HEK293 (cell line): Measurements from ENCODE around the gene ERAP2.

Experiments used
- CTCF ChIP-seq: fragments of 450-650 bp; formaldehyde crosslinking; IDR thresholded peaks from 2 replicates; pipeline ENCODE4 v1.5.1; 2016; ENCODE audit warnings: missing biosample characterization, missing genetic modification characterization
- HIC1 ChIP-seq: fragments of 450-650 bp; formaldehyde crosslinking; IDR thresholded peaks from 2 replicates; pipeline ENCODE4 v1.5.1; 2016; ENCODE audit warnings: missing biosample characterization, missing genetic modification characterization
- HOXA7 ChIP-seq: sonication (generic); formaldehyde crosslinking; IDR thresholded peaks from 2 replicates; pipeline ENCODE4 v1.8.1; 2022; ENCODE audit warnings: missing genetic modification reagents, borderline replicate concordance
- INSM2 ChIP-seq: fragments of 450-650 bp; formaldehyde crosslinking; IDR thresholded peaks from 2 replicates; pipeline ENCODE4 v1.5.1; 2016; ENCODE audit warnings: missing biosample characterization, missing genetic modification characterization
- KLF9 ChIP-seq: fragments of 450-650 bp; formaldehyde crosslinking; IDR thresholded peaks from 2 replicates; pipeline ENCODE4 v1.5.1; 2016; ENCODE audit warnings: missing biosample characterization, missing genetic modification characterization, low read depth
- OSR2 ChIP-seq: fragments of 450-650 bp; formaldehyde crosslinking; IDR thresholded peaks from 2 replicates; pipeline ENCODE4 v1.5.1; 2016; ENCODE audit warnings: missing biosample characterization, missing genetic modification characterization
- PRDM6 ChIP-seq: fragments of 450-650 bp; formaldehyde crosslinking; IDR thresholded peaks from 2 replicates; pipeline ENCODE4 v1.5.1; 2017; ENCODE audit warnings: missing biosample characterization, missing genetic modification characterization
- SP7 ChIP-seq: fragments of 450-650 bp; formaldehyde crosslinking; IDR thresholded peaks from 2 replicates; pipeline ENCODE4 v1.5.1; 2016; ENCODE audit warnings: missing biosample characterization, missing genetic modification characterization
- TRIM28 ChIP-seq: IDR thresholded peaks from 2 replicates; pipeline ENCODE4 v1.6.1; 2011; ENCODE audit warnings: low read length, control low read depth, borderline replicate concordance
- ZBTB44 ChIP-seq: fragments of 450-650 bp; IDR thresholded peaks from 2 replicates; pipeline ENCODE4 v1.5.1; 2018; ENCODE audit warnings: missing biosample characterization, mild to moderate bottlenecking, missing genetic modification characterization
- ZBTB8A ChIP-seq: fragments of 450-650 bp; formaldehyde crosslinking; IDR thresholded peaks from 2 replicates; pipeline ENCODE4 v1.5.1; 2016; ENCODE audit warnings: missing biosample characterization, missing genetic modification characterization
- ZNF114 ChIP-seq: fragments of 450-650 bp; formaldehyde crosslinking; IDR thresholded peaks from 2 replicates; pipeline ENCODE4 v1.5.0; 2017; ENCODE audit warnings: missing biosample characterization, missing genetic modification characterization
- ZNF121 ChIP-seq: fragments of 450-650 bp; formaldehyde crosslinking; IDR thresholded peaks from 2 replicates; pipeline ENCODE4 v1.5.1; 2016; ENCODE audit warnings: missing biosample characterization, missing genetic modification characterization
- ZNF133 ChIP-seq: fragments of 450-650 bp; formaldehyde crosslinking; IDR thresholded peaks from 2 replicates; pipeline ENCODE4 v1.5.1; 2016; ENCODE audit warnings: missing biosample characterization, missing genetic modification characterization
- ZNF239 ChIP-seq: fragments of 450-650 bp; formaldehyde crosslinking; IDR thresholded peaks from 2 replicates; pipeline ENCODE4 v1.5.1; 2016; ENCODE audit warnings: missing biosample characterization, missing genetic modification characterization
- ZNF341 ChIP-seq: fragments of 450-650 bp; formaldehyde crosslinking; IDR thresholded peaks from 2 replicates; pipeline ENCODE4; 2016; ENCODE audit warnings: low read depth, missing biosample characterization, missing genetic modification characterization
- ZNF433 ChIP-seq: fragments of 450-650 bp; formaldehyde crosslinking; IDR thresholded peaks from 2 replicates; pipeline ENCODE4 v1.5.1; 2016; ENCODE audit warnings: missing biosample characterization, missing genetic modification characterization, low read depth
- ZNF558 ChIP-seq: fragments of 450-650 bp; formaldehyde crosslinking; IDR thresholded peaks from 2 replicates; pipeline ENCODE4 v1.5.1; 2016; ENCODE audit warnings: missing biosample characterization, missing genetic modification characterization
- ZNF629 ChIP-seq: fragments of 450-650 bp; formaldehyde crosslinking; IDR thresholded peaks from 2 replicates; pipeline ENCODE4 v1.5.1; 2017; ENCODE audit warnings: missing biosample characterization, missing genetic modification characterization
- ZNF777 ChIP-seq: fragments of 450-650 bp; formaldehyde crosslinking; IDR thresholded peaks from 2 replicates; pipeline ENCODE4 v1.5.1; 2017; ENCODE audit warnings: missing biosample characterization, missing genetic modification characterization, borderline replicate concordance
- ZSCAN23 ChIP-seq: fragments of 450-650 bp; formaldehyde crosslinking; IDR thresholded peaks from 2 replicates; pipeline ENCODE4 v1.5.1; 2016; ENCODE audit warnings: missing biosample characterization, missing genetic modification characterization
- ZXDB ChIP-seq: fragments of 450-650 bp; formaldehyde crosslinking; IDR thresholded peaks from 2 replicates; pipeline ENCODE4 v1.5.1; 2016; ENCODE audit warnings: missing biosample characterization, missing genetic modification characterization
- TF ChIP-seq, protein P1 (sequence below): fragments of 450-650 bp; formaldehyde crosslinking; IDR thresholded peaks from 2 replicates; pipeline ENCODE4 v1.5.1; 2016; ENCODE audit warnings: missing biosample characterization, missing genetic modification characterization
- TF ChIP-seq, protein P2 (sequence below): fragments of 450-650 bp; formaldehyde crosslinking; IDR thresholded peaks from 2 replicates; pipeline ENCODE4 v1.5.1; 2016; ENCODE audit warnings: missing biosample characterization, missing genetic modification characterization
- TF ChIP-seq, protein P3 (sequence below): fragments of 450-650 bp; IDR thresholded peaks from 2 replicates; pipeline ENCODE4 v1.5.1; 2018; ENCODE audit warnings: missing biosample characterization, missing genetic modification characterization
- TF ChIP-seq, protein P4 (sequence below): IDR thresholded peaks from 2 replicates; pipeline ENCODE4 v1.6.1; 2011; ENCODE audit warnings: mild to moderate bottlenecking, low read depth, low read length, borderline replicate concordance

ERAP2 gene

GRCh38 chr5:96968074-96968473, 91.8 kb downstream of the ERAP2 start (continued):
- TF ChIP-seq, protein P1, sequence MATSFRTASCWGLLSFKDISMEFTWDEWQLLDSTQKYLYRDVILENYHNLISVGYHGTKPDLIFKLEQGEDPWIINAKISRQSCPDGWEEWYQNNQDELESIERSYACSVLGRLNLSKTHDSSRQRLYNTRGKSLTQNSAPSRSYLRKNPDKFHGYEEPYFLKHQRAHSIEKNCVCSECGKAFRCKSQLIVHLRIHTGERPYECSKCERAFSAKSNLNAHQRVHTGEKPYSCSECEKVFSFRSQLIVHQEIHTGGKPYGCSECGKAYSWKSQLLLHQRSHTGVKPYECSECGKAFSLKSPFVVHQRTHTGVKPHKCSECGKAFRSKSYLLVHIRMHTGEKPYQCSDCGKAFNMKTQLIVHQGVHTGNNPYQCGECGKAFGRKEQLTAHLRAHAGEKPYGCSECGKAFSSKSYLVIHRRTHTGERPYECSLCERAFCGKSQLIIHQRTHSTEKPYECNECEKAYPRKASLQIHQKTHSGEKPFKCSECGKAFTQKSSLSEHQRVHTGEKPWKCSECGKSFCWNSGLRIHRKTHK: no peak
- no peak for TF ChIP-seq ZBTB8A (tag by site-specific recombination)
- no peak for TF ChIP-seq TRIM28
- TF ChIP-seq ZNF121 (tag by site-specific recombination): no peak
- no peak for TF ChIP-seq ZNF433 (tag by site-specific recombination)
- TF ChIP-seq KLF9 (tag by site-specific recombination): no peak
- TF ChIP-seq CTCF (tag by site-specific recombination): no peak
- peak; percentile 43; the same call in 1 of the 2 replicates for TF ChIP-seq ZNF629 (tag by site-specific recombination)
- TF ChIP-seq OSR2 (tag by site-specific recombination): peak; percentile 89
- TF ChIP-seq ZNF114 (tag by site-specific recombination): no peak
- TF ChIP-seq, protein P2, sequence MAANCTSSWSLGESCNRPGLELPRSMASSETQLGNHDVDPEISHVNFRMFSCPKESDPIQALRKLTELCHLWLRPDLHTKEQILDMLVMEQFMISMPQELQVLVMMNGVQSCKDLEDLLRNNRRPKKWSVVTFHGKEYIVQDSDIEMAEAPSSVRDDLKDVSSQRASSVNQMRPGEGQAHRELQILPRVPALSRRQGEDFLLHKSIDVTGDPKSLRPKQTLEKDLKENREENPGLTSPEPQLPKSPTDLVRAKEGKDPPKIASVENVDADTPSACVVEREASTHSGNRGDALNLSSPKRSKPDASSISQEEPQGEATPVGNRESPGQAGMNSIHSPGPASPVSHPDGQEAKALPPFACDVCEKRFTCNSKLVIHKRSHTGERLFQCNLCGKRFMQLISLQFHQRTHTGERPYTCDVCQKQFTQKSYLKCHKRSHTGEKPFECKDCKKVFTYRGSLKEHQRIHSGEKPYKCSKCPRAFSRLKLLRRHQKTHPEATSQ (tag by site-specific recombination): no peak
- TF ChIP-seq ZSCAN23 (tag by site-specific recombination): no peak
- TF ChIP-seq PRDM6 (tag by site-specific recombination): peak; percentile 58
- no peak for TF ChIP-seq ZNF239 (tag by site-specific recombination)
- TF ChIP-seq ZXDB: peak; percentile 43; the same call in 1 of the 2 replicates
- no peak for TF ChIP-seq ZNF133
- TF ChIP-seq ZNF558 (tag by site-specific recombination): no peak
- TF ChIP-seq, protein P3, sequence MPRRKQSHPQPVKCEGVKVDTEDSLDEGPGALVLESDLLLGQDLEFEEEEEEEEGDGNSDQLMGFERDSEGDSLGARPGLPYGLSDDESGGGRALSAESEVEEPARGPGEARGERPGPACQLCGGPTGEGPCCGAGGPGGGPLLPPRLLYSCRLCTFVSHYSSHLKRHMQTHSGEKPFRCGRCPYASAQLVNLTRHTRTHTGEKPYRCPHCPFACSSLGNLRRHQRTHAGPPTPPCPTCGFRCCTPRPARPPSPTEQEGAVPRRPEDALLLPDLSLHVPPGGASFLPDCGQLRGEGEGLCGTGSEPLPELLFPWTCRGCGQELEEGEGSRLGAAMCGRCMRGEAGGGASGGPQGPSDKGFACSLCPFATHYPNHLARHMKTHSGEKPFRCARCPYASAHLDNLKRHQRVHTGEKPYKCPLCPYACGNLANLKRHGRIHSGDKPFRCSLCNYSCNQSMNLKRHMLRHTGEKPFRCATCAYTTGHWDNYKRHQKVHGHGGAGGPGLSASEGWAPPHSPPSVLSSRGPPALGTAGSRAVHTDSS (tag by site-specific recombination): no peak
- no peak for TF ChIP-seq HIC1 (tag by site-specific recombination)
- peak; percentile 88 for TF ChIP-seq SP7 (tag by site-specific recombination)
- TF ChIP-seq, protein P4, sequence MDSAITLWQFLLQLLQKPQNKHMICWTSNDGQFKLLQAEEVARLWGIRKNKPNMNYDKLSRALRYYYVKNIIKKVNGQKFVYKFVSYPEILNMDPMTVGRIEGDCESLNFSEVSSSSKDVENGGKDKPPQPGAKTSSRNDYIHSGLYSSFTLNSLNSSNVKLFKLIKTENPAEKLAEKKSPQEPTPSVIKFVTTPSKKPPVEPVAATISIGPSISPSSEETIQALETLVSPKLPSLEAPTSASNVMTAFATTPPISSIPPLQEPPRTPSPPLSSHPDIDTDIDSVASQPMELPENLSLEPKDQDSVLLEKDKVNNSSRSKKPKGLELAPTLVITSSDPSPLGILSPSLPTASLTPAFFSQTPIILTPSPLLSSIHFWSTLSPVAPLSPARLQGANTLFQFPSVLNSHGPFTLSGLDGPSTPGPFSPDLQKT: no peak
- no peak for TF ChIP-seq HOXA7 (CRISPR knock-in tag)
- TF ChIP-seq ZNF341 (tag by site-specific recombination): no peak
- TF ChIP-seq ZBTB44 (tag by site-specific recombination): no peak
- no peak for TF ChIP-seq ZNF777 (tag by site-specific recombination)
- TF ChIP-seq INSM2 (tag by site-specific recombination): 0 out of 2 replicates have a peak, but pooled peaks have one; percentile 13
